ENCODE results near the gene CHCHD4. TPM values are rescaled to one million over a fixed set of nuclear protein-coding genes. Genes with fewer than 3 reads are reported as not detected.

Gene CHCHD4
- total RNA-seq (2013; cell fraction: nucleolus; rRNA removed): 2.3 and 3.3 TPM in 2 replicates
- total RNA-seq (2014; rRNA removed) (22.4 and 27.0 TPM in 2 replicates), total RNA-seq (2014; rRNA removed; fragmentation: Illumina TruSeq; extraction: Trizol) (24.4 and 24.6 TPM in 2 replicates), total RNA-seq (2021) (20.1 and 21.0 TPM in 2 replicates), polyA plus RNA-seq (2011; rRNA removed) (22.9 and 28.8 TPM in 2 replicates), polyA plus RNA-seq (2014; fragmentation: Illumina TruSeq; extraction: Trizol) (34.9 and 38.4 TPM in 2 replicates), polyA plus RNA-seq (2014; fragmentation: Nextera tagmentation; extraction: Ambion mirVana) (10 to 100 TPM; 37.9 to 46.8 TPM), polyA plus RNA-seq (2014; rRNA removed) (25.3 and 26.0 TPM in 2 replicates), polyA plus RNA-seq (2016; fragmentation: Nextera tagmentation; extraction: Ambion mirVana) (10 to 100 TPM; 31.9 to 36.4 TPM), polyA minus RNA-seq (2011; rRNA and poly(A)+ RNA removed) (13.3 and 13.8 TPM in 2 replicates), Bru-seq, nascent RNA (percentile 63 among the genes with signal in this experiment), BruChase-seq, experiment 1, labeled RNA remaining after a 6-hour chase (percentile 50 among the genes with signal in this experiment), BruChase-seq, experiment 2, labeled RNA remaining after a 2-hour chase (percentile 56 among the genes with signal in this experiment)
- polyA plus RNA-seq (2011; ENCODE audit: low read depth): 6.0 TPM
- polyA plus RNA-seq (2011; cell fraction: cytosol; rRNA removed): 15.1 and 17.8 TPM in 2 replicates
- 9.3 and 10.0 TPM in 2 replicates for polyA plus RNA-seq (2011; cell fraction: nucleus; rRNA removed)
- polyA plus RNA-seq (2012): 7.6 and 9.5 TPM in 2 replicates
- polyA minus RNA-seq (2011; cell fraction: cytosol; rRNA and poly(A)+ RNA removed): 3.6 and 4.5 TPM in 2 replicates
- polyA minus RNA-seq (2011; cell fraction: nucleus; rRNA and poly(A)+ RNA removed): 2.3 and 3.8 TPM in 2 replicates
- long read RNA-seq, experiment 1, transcript CHCHD4-202 (3 exons, 1,405 nt): major isoform, 29 of 30 reads
- long read RNA-seq, experiment 1, partial matches to known transcripts: 0 of 30 reads
- long read RNA-seq, experiment 1, other reads (novel, unspliced or antisense): 0 of 30 reads
- long read RNA-seq, experiment 2, transcript CHCHD4-202 (3 exons, 1,405 nt): major isoform, 33 of 43 reads
- long read RNA-seq, experiment 2, partial matches to known transcripts: 0 of 43 reads
- long read RNA-seq, experiment 2, other reads (novel, unspliced or antisense): 10 of 43 reads

- H3K4me2 ChIP-seq (ENCODE audit: control insufficient read depth, insufficient read depth): peak within 1 kb of the TSS; percentile 95
- ATAC-seq (peak; percentile 90), FAIRE-seq (peak; percentile 99), DNase-seq (ENCODE audit: low read depth, low spot score) (peak; percentile 95)
- ChIA-PET SMC1A (ENCODE audit: uncharacterized antibody, unreplicated experiment) (interaction anchor here (1.0 to 2.2 kb wide), 4 partner anchors 54 to 228 kb away, joined by 3 to 10 read pairs (median 6); partner anchors contain the start of genes LSM3 and XPC), CTCF (interaction anchor here (1.1 to 3.0 kb wide), 5 partner anchors 11 to 228 kb away, joined by 3 to 9 read pairs (median 7); partner anchors contain the start of genes LSM3 and XPC), POLR2A (interaction anchor here (1.0 to 3.6 kb wide), 6 partner anchors 9 to 704 kb away, joined by 3 to 42 read pairs (median 7); partner anchors contain the start of genes LSM3, NUP210 and XPC), RAD21 (ENCODE audit: unreplicated experiment) (interaction anchor here (1.9 to 3.6 kb wide), 3 partner anchors 20 to 228 kb away, joined by 8 to 27 read pairs (median 11); partner anchors contain the start of genes LSM3 and XPC)
- H2AFZ ChIP-seq (ENCODE audit: control insufficient read depth, low read depth, low read length): peak within 1 kb of the TSS; percentile 89
- H3K36me3 ChIP-seq (ENCODE audit: control insufficient read depth in 2 of 2, insufficient read depth in 2 of 2, low read length in 1 of 2): peaks cover 0 to 16% of the 10 kb centered on the region in 2 experiments; a peak in 2 of 4 replicates
- no TSS peak for BruUV-seq (replicated peaks)
- peaks cover 55% of the 10 kb centered on the region for H3K79me2 ChIP-seq (ENCODE audit: control insufficient read depth, insufficient read depth, low read length)
- no peaks in the 10 kb centered on the region for H3K9me3 ChIP-seq (replicated peaks; ENCODE audit: control insufficient read depth, insufficient read depth, low read length)
- H3K27me3 ChIP-seq (replicated peaks in 1 of 2; ENCODE audit: control insufficient read depth in 2 of 2, insufficient read depth in 2 of 2, low read length in 1 of 2): no peaks in the 10 kb centered on the region
- peak within 1 kb of the TSS; percentile 76 for H3K9ac ChIP-seq (ENCODE audit: control insufficient read depth, insufficient read depth, low read length)
- in situ Hi-C loops (cut with MboI) (no loop called here), intact Hi-C loops (cut with micrococcal nuclease; ENCODE audit: unreplicated experiment) (loop anchor here (1.0 to 5.0 kb wide), 2 partner anchors 54 to 227 kb away; partner anchors contain the start of genes LSM3 and XPC)
- peaks cover 8% of the 10 kb centered on the region for H3K4me1 ChIP-seq (ENCODE audit: control insufficient read depth, insufficient read depth, low read length)
- peak within 1 kb of the TSS; percentile 93 for H3K4me3 ChIP-seq
- 2% methylated on average over 45 of the region's 55 CpGs for WGBS (ENCODE audit: insufficient coverage, insufficient replicate concordance, low lambda C conversion rate, missing lambda C conversion rate)
- no peaks in the 10 kb centered on the region; the same call in 1 of the 2 replicates for H4K20me1 ChIP-seq (ENCODE audit: control insufficient read depth, insufficient read depth)
- H3K27ac ChIP-seq (ENCODE audit: control insufficient read depth, insufficient read depth): peak within 1 kb of the TSS; percentile 81
- TF ChIP-seq GABPA (IDR thresholded peaks at IDR 0.05; ENCODE audit: low read depth) (peak; percentile 68; the same call in 1 of the 2 replicates), CHD1 (IDR thresholded peaks at IDR 0.05; ENCODE audit: low read depth, low read length) (0 out of 2 replicates have a peak, but pooled peaks have one; percentile 19), MXI1 (IDR thresholded peaks at IDR 0.05; ENCODE audit: low read depth, low read length) (peak; percentile 50; the same call in 1 of the 2 replicates), HCFC1 (IDR thresholded peaks at IDR 0.05; ENCODE audit: low read length) (peak; percentile 99), IRF3 (IDR thresholded peaks at IDR 0.05) (no peak; the same call in 1 of the 2 replicates), SREBF1 (IDR thresholded peaks at IDR 0.05; ENCODE audit: low read length) (peak; percentile 86), TCF3 (IDR thresholded peaks at IDR 0.05; ENCODE audit: borderline replicate concordance, insufficient read depth, low read depth, low read length) (0 out of 2 replicates have a peak, but pooled peaks have one; percentile 58), POLR2AphosphoS5 (IDR thresholded peaks at IDR 0.05; ENCODE audit: low read length) (peak; percentile 59; the same call in 1 of the 2 replicates), SMARCA5 (IDR thresholded peaks at IDR 0.05) (no peak; the same call in 1 of the 2 replicates), SP1 (IDR thresholded peaks at IDR 0.05; ENCODE audit: low read depth, low read length) (no peak), LARP7 (IDR thresholded peaks at IDR 0.05) (peak; percentile 75; the same call in 1 of the 2 replicates), STAT1 (conservative IDR thresholded peaks at IDR 0.05) (no peak), FOS (IDR thresholded peaks at IDR 0.05; ENCODE audit: borderline replicate concordance, extremely low read depth, insufficient read length) (no peak), SPI1 (IDR thresholded peaks at IDR 0.05; ENCODE audit: borderline replicate concordance, insufficient read depth, low read depth, low read length) (no peak)
- TF ChIP-seq, protein P1, sequence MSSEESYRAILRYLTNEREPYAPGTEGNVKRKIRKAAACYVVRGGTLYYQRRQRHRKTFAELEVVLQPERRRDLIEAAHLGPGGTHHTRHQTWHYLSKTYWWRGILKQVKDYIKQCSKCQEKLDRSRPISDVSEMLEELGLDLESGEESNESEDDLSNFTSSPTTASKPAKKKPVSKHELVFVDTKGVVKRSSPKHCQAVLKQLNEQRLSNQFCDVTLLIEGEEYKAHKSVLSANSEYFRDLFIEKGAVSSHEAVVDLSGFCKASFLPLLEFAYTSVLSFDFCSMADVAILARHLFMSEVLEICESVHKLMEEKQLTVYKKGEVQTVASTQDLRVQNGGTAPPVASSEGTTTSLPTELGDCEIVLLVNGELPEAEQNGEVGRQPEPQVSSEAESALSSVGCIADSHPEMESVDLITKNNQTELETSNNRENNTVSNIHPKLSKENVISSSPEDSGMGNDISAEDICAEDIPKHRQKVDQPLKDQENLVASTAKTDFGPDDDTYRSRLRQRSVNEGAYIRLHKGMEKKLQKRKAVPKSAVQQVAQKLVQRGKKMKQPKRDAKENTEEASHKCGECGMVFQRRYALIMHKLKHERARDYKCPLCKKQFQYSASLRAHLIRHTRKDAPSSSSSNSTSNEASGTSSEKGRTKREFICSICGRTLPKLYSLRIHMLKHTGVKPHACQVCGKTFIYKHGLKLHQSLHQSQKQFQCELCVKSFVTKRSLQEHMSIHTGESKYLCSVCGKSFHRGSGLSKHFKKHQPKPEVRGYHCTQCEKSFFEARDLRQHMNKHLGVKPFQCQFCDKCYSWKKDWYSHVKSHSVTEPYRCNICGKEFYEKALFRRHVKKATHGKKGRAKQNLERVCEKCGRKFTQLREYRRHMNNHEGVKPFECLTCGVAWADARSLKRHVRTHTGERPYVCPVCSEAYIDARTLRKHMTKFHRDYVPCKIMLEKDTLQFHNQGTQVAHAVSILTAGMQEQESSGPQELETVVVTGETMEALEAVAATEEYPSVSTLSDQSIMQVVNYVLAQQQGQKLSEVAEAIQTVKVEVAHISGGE (CRISPR knock-in tag; IDR thresholded peaks at IDR 0.05): no peak
Measured at GRCh38 chr3:14124615-14125192, at the start of gene CHCHD4, which contains the start of gene TMEM43. Gene CHCHD4 (minus strand): TSS chr3:14124870. CDS start chr3:14124676, 194 bp downstream. Gene TMEM43 (plus strand): TSS chr3:14125052. CDS start chr3:14125194, 142 bp downstream.

Measured in GM12878 (cell line).